Measurements from ENCODE around the gene SLIT1. TPM values are rescaled to one million over a fixed set of nuclear protein-coding genes. Genes with fewer than 3 reads are reported as not detected.

Gene SLIT1
- total RNA-seq, 4 donors from 2014 or later: 0.10 to 0.13 TPM; not detected in 2

GRCh38 chr10:97228775-97229157, 43.0 kb upstream of the SLIT1 start:
- Histone ChIP-seq H3K4me1 (no peaks in the 10 kb centered on the region), H3K36me3 (peaks cover 0 to 16% of the 10 kb centered on the region in 2 donors), H3K4me3 (no peak overlapping the region), H3K9me3 (no peaks in the 10 kb centered on the region), H3K27ac (no peak overlapping the region), H3K27me3 (no peaks in the 10 kb centered on the region)
- in situ Hi-C loops (cut with MboI; ENCODE audit: low sequenced_read_pairs in 4 of 4) (no loop called here), intact Hi-C loops (cut with DNase I; ENCODE audit: low total_unique reads) (no loop called here)
- ATAC-seq: no peak
- DNase-seq: no peak
- TF ChIP-seq POLR2A (IDR thresholded peaks at IDR 0.05) (no peak), CTCF (IDR thresholded peaks at IDR 0.05 in 4 of 5, conservative IDR thresholded peaks at IDR 0.05 in 1 of 5) (no peak)

- TF ChIP-seq POLR2A (IDR thresholded peaks at IDR 0.05) (no peak), CTCF (IDR thresholded peaks at IDR 0.05 in 4 of 5, conservative IDR thresholded peaks at IDR 0.05 in 1 of 5) (no peak)
- no peaks in the 10 kb centered on the region for H3K4me1 ChIP-seq
- no peaks in the 10 kb centered on the region for H3K9me3 ChIP-seq
- ATAC-seq (no peak), DNase-seq (no peak)
- in situ Hi-C loops (cut with MboI; ENCODE audit: low sequenced_read_pairs in 4 of 4) (no loop called here), intact Hi-C loops (cut with DNase I; ENCODE audit: low total_unique reads) (no loop called here)
- H3K27ac ChIP-seq: no peak overlapping the region
- H3K27me3 ChIP-seq: no peaks in the 10 kb centered on the region
- peaks cover 0 to 16% of the 10 kb centered on the region in 2 donors for H3K36me3 ChIP-seq
- H3K4me3 ChIP-seq: no peak overlapping the region
These were observed 42.5 kb upstream of the SLIT1 start for GRCh38 chr10:97228130-97228774.

GRCh38 chr10:97226398-97226797, 40.6 kb upstream of the SLIT1 start:
- H3K4me1 ChIP-seq: no peaks in the 10 kb centered on the region
- H3K27ac ChIP-seq: no peak overlapping the region
- ATAC-seq (no peak), DNase-seq (no peak)
- intact Hi-C loops (cut with DNase I; ENCODE audit: low total_unique reads): no loop called here
- no peaks in the 10 kb centered on the region for H3K9me3 ChIP-seq
- peaks cover 0 to 16% of the 10 kb centered on the region in 2 donors for H3K36me3 ChIP-seq
- in situ Hi-C loops (cut with MboI; ENCODE audit: low sequenced_read_pairs in 4 of 4): no loop called here
- no peak overlapping the region for H3K4me3 ChIP-seq
- TF ChIP-seq CTCF (IDR thresholded peaks at IDR 0.05 in 4 of 5, conservative IDR thresholded peaks at IDR 0.05 in 1 of 5) (no peak), POLR2A (IDR thresholded peaks at IDR 0.05) (no peak)
- no peaks in the 10 kb centered on the region for H3K27me3 ChIP-seq

GRCh38 chr10:97224483-97225435, 39.0 kb upstream of the SLIT1 start:
- ATAC-seq (no peak), DNase-seq (no peak)
- Histone ChIP-seq H3K36me3 (peaks cover 0 to 20% of the 10 kb centered on the region in 2 donors), H3K27me3 (no peaks in the 10 kb centered on the region), H3K9me3 (no peaks in the 10 kb centered on the region), H3K4me3 (no peak overlapping the region), H3K4me1 (no peaks in the 10 kb centered on the region), H3K27ac (no peak overlapping the region)
- in situ Hi-C loops (cut with MboI; ENCODE audit: low sequenced_read_pairs in 4 of 4): loop anchor here in 1 of 4 donors (25.0 kb wide), 1 partner anchor 837 kb away; no protein-coding TSS in a partner anchor
- intact Hi-C loops (cut with DNase I; ENCODE audit: low total_unique reads): no loop called here
- TF ChIP-seq CTCF (IDR thresholded peaks at IDR 0.05 in 4 of 5, conservative IDR thresholded peaks at IDR 0.05 in 1 of 5) (no peak), POLR2A (IDR thresholded peaks at IDR 0.05) (no peak)
